Mucosa of rectum (tissue), 2 donors: ENCODE data around the gene USP24.

ENCODE experiments used
- H3K27ac ChIP-seq, 2 donors: one replicate each; pipeline ENCODE4 v1.7.0; 2013; ENCODE audit warnings: inconsistent platforms in 2 of 2, low read depth in 2 of 2, low read length in 2 of 2
- H3K27me3 ChIP-seq, 2 donors: one replicate each; pipeline ENCODE4 v1.7.0; 2013; ENCODE audit warnings: low read length in 2 of 2; ENCODE audit not compliant: control insufficient read depth in 2 of 2, insufficient read depth in 2 of 2
- H3K36me3 ChIP-seq, 2 donors: one replicate each; pipeline ENCODE4 v1.7.0; 2013; ENCODE audit warnings: low read length in 2 of 2; ENCODE audit not compliant: control insufficient read depth in 2 of 2, insufficient read depth in 2 of 2
- H3K4me1 ChIP-seq, 2 donors: one replicate each; pipeline ENCODE4 v1.7.0; 2013; ENCODE audit warnings: low read length in 2 of 2, mild to moderate bottlenecking in 1 of 2; ENCODE audit not compliant: control insufficient read depth in 2 of 2, insufficient read depth in 2 of 2
- H3K4me3 ChIP-seq, 2 donors: one replicate each; pipeline ENCODE4 v1.7.0; 2013; ENCODE audit warnings: low read length in 2 of 2
- H3K9ac ChIP-seq, 2 donors: one replicate each; pipeline ENCODE4 v1.7.0; 2013; ENCODE audit warnings: low read length in 2 of 2, low read depth in 1 of 2, mild to moderate bottlenecking in 1 of 2
- H3K9me3 ChIP-seq, 2 donors: one replicate each; pipeline ENCODE4 v1.7.0; 2013; ENCODE audit warnings: low read length in 2 of 2; ENCODE audit not compliant: control insufficient read depth in 2 of 2
- donor health status: healthy.
- donor health status: Normal muscosa, but diverticular disease.

Gene USP24

DNA sequence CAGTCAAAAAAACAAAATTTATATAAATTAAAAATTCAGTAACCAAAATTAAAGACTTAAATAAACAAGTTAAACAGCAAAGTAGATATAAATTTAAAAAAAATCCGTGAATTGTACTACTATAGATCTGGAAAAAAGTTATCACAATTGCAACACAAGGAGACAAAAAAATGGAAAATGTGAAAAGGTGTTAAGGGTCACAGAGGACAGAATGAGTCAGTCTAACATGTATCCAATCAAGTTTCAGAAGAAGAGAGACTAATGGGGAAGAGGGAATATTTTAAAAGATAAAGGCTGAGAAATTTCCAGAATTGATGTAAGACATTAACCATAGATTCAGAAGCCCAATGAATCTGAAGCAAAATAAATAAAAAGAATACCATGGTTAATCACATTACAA, 46.0 kb downstream of the USP24 start:
- Histone ChIP-seq H3K27ac (no peak overlapping the region), H3K9me3 (no peaks in the 10 kb centered on the region)

DNA sequence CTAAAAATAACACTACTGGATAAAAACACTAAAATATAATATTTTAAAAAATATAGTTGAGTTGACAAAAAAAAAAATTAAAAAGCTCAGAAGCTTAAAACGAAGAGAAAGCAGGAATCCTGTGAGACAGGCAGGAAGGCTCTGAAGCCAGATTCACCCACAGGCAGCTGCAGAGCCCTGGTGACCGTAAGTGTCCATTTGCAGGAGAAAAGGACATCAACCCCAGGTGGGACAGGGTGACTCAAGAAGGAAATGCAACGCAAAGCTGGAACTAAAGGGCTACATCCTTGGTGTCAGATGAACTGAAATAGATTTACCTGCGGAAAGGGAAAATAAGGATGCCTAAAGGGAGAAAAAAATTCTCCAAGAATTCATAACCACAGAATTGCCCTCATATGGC, 46.8 kb downstream of the USP24 start:
- Histone ChIP-seq H3K36me3 (peaks cover 24 to 30% of the 10 kb centered on the region in 2 donors), H3K4me3 (no peak overlapping the region)

More for the DNA sequence above, 46.0 kb downstream of the USP24 start:
- H3K9ac ChIP-seq, result no peak overlapping the region
- peaks cover 24 to 27% of the 10 kb centered on the region in 2 donors for H3K36me3 ChIP-seq
- no peaks in the 10 kb centered on the region for H3K4me1 ChIP-seq
- no peak overlapping the region for H3K4me3 ChIP-seq
- no peaks in the 10 kb centered on the region for H3K27me3 ChIP-seq

DNA sequence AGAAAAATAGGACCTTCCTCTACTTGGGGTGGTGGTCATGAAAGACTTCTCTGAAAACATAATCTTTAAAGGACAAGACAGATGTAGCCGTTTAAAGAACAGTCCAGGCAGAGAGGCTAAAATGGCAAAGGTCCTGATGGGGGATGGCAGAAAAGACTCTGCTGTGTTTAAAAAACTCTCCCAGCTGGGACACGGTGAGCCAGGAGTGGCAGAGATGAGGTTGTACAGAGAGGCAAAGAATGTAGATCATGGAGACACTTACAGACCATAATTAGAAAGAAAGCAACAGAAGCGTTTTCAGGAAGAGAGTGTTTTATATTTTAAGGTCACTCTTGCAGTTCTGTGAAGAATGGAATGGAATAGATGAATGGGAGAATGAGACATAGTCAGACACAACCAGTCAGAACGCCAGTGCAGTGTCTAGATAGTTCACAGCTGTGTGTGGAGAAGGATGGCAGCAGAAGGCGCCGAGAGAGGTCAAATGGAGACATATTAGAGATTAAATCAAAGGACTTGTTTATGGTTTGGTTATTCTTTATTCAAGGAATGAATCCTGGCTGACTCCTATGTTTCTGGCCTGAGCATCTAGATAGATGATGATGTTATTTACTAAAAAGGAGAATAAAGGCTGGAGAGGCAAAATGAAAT, 47.8 kb downstream of the USP24 start:
- no peaks in the 10 kb centered on the region for H3K27me3 ChIP-seq
- no peaks in the 10 kb centered on the region for H3K4me1 ChIP-seq
- no peak overlapping the region for H3K27ac ChIP-seq
- H3K4me3 ChIP-seq, result no peak overlapping the region
- H3K9ac ChIP-seq, result no peak overlapping the region
- peaks cover 24 to 30% of the 10 kb centered on the region in 2 donors for H3K36me3 ChIP-seq
- H3K9me3 ChIP-seq, result no peaks in the 10 kb centered on the region

More for the DNA sequence above, 46.8 kb downstream of the USP24 start:
- Histone ChIP-seq H3K9ac (no peak overlapping the region), H3K4me1 (no peaks in the 10 kb centered on the region), H3K27me3 (no peaks in the 10 kb centered on the region), H3K9me3 (no peaks in the 10 kb centered on the region), H3K27ac (no peak overlapping the region)

DNA sequence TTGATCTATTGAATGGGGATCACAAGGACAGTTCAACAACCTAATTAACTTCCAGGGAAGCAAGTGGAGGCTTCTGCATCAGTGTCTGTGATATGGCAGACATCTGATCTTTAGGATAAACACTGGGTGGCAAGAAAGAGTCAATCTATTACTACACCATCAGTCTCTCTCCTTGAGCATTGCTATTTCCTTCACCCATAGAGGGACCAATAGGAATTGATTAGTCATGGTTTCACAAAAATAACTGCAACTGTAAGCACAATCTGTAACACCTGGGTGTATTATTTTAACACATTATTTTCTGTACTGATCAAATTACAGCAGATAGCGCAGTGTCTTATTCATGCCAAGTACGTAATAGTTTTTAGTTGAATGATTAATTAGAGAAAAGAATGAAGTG, 50.3 kb downstream of the USP24 start:
- H3K9ac ChIP-seq, result no peak overlapping the region
- H3K4me3 ChIP-seq, result no peak overlapping the region
- H3K36me3 ChIP-seq, result peaks cover 25 to 30% of the 10 kb centered on the region in 2 donors
- H3K9me3 ChIP-seq, result no peaks in the 10 kb centered on the region
- H3K27me3 ChIP-seq, result no peaks in the 10 kb centered on the region
- H3K4me1 ChIP-seq, result no peaks in the 10 kb centered on the region
- no peak overlapping the region for H3K27ac ChIP-seq

DNA sequence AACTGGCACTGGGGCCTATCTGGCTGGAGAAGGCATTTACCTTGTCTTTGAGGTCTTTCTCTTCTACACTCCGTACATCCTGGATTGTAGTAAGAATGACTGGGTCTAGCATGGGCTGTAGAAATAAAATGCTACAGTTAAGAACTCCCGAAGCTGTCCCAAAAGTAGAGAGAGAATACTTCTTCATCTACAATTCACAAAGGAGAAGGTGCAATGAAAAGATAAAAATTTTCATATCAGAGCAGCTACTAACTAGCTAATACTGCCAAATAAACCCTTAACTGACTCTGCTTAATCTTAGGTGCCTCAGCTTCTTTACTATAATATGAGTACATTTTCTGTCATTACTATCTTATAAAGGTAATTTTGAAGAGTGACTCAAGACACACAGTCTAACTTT, 55.6 kb downstream of the USP24 start:
- no peaks in the 10 kb centered on the region for H3K27me3 ChIP-seq
- H3K36me3 ChIP-seq, result peaks cover 42 to 43% of the 10 kb centered on the region in 2 donors
- H3K9ac ChIP-seq, result no peak overlapping the region
- no peak overlapping the region for H3K27ac ChIP-seq
- H3K4me3 ChIP-seq, result no peak overlapping the region
- no peaks in the 10 kb centered on the region for H3K4me1 ChIP-seq
- H3K9me3 ChIP-seq, result no peaks in the 10 kb centered on the region

DNA sequence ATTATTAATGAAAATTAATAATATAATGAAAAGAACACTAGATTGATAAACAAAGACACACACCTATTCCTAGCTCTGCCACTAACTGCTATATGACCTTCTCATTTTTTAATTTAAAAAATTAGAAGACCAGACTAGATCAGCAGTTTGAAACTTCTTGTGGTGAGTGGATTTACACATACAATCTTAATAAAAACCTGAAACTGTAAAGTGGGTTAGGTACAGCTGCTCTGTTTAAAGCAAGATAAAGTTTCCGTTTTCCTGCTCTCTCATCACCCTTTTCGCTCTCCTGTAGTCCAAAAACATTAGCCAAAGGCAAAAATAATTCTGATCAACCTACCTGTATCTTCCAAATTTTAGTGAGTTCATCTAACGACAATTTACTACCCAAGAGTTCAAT, 58.6 kb downstream of the USP24 start:
- Histone ChIP-seq H3K9ac (no peak overlapping the region), H3K27ac (no peak overlapping the region), H3K4me1 (no peaks in the 10 kb centered on the region), H3K4me3 (no peak overlapping the region), H3K36me3 (peaks cover 52 to 58% of the 10 kb centered on the region in 2 donors), H3K9me3 (no peaks in the 10 kb centered on the region), H3K27me3 (no peaks in the 10 kb centered on the region)

DNA sequence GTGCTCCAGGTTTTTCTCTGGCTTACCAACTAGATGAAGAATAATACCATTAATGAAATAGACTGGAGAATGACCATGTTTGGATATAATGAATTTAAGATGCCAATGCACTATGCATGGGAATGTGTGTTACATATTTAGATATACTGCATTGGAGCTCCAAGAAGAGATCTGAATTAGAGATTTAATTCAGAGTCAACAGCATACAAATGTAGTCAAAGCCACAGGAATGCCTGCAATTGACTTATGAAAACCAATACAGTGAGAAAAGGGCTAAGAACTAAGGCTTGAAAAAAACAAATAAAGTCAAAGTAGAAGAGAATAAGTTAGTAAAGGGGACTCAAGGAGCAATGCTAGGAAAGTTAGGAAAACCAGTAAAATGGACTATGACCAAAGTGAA, 59.1 kb downstream of the USP24 start:
- Histone ChIP-seq H3K36me3 (peaks cover 50 to 58% of the 10 kb centered on the region in 2 donors), H3K27ac (no peak overlapping the region), H3K9ac (no peak overlapping the region), H3K9me3 (no peaks in the 10 kb centered on the region), H3K4me1 (no peaks in the 10 kb centered on the region), H3K4me3 (no peak overlapping the region), H3K27me3 (no peaks in the 10 kb centered on the region)

DNA sequence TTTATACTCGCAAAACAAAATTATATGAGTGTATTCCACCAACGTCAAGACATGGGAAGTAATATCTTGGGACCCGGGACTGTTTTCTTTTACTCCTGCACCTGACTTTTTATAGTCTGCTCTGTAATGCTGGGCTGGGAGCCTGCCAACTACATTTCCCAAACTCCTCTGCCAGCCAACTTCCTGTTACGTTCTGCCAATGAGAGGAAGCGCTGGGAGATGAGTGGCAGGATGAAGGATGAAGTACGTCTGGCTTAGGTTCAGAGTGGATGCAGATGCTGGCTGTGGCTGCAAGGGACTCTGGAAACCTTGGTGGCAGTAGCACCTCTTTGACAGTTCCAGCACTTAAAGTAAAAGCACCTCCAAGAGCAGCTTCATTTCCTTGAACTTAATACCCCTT, 59.6 kb downstream of the USP24 start:
- Histone ChIP-seq H3K9ac (no peak overlapping the region), H3K36me3 (peaks cover 48 to 55% of the 10 kb centered on the region in 2 donors), H3K27me3 (no peaks in the 10 kb centered on the region), H3K27ac (no peak overlapping the region), H3K4me1 (no peaks in the 10 kb centered on the region), H3K9me3 (no peaks in the 10 kb centered on the region), H3K4me3 (no peak overlapping the region)

DNA sequence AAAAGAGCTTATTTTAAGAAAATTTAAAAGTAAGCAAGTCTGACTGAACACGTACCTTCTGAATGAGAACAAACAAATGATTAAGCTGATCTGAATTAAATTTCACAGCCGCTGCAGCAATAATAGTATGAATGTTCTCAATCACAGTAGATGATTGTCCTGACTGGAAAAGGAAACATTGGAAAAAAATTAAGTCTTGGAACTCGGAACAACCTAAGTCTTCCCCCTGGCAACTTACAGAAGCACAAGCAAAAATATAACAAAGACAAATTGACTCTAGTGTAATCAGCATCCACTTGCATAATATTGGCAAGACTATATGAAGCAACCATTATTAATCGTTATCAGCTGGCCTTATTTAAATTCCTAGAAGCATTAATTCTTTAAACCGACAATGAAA, 60.5 kb downstream of the USP24 start:
- Histone ChIP-seq H3K27me3 (no peaks in the 10 kb centered on the region), H3K36me3 (peaks cover 40 to 50% of the 10 kb centered on the region in 2 donors), H3K27ac (no peak overlapping the region), H3K9me3 (no peaks in the 10 kb centered on the region), H3K4me1 (no peaks in the 10 kb centered on the region), H3K4me3 (no peak overlapping the region), H3K9ac (no peak overlapping the region)

DNA sequence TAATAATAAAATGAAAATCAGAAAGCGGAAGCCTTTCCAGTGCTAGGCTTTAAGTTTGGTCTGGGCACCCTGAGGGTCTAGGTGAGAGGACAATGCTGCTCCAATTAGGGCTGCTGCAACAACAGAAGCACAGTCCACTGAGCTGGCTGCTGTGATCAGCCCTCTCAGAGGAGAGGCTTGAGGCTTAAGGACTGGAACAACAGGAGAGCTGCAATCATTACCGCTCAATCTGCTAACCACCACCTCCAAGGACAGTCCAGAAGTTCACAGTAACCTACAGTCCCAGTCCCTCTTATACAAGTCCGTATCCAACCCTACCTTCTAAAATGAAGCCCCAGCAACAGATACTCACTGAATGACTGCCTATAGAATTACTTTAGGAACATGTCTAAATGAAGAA, 62.1 kb downstream of the USP24 start:
- no peaks in the 10 kb centered on the region for H3K9me3 ChIP-seq
- peaks cover 25 to 39% of the 10 kb centered on the region in 2 donors for H3K36me3 ChIP-seq
- H3K27ac ChIP-seq, result no peak overlapping the region
- no peaks in the 10 kb centered on the region for H3K4me1 ChIP-seq
- no peaks in the 10 kb centered on the region for H3K27me3 ChIP-seq
- no peak overlapping the region for H3K9ac ChIP-seq
- H3K4me3 ChIP-seq, result no peak overlapping the region
